ENCODE measurements around the gene ITGA5. TPM values are rescaled to one million over a fixed set of nuclear protein-coding genes. Genes with fewer than 3 reads are reported as not detected.
A peak's percentile ranks its signal among the peaks of the same experiment; 100 is the strongest.

Gene ITGA5
- total RNA-seq, 1 donor = 239 TPM

- H3K4me3 ChIP-seq (ENCODE audit: low read depth, low read length) = no peak overlapping the region
- DNase-seq (ENCODE audit: low read depth) = peak; percentile 23
- TF ChIP-seq, protein P1, sequence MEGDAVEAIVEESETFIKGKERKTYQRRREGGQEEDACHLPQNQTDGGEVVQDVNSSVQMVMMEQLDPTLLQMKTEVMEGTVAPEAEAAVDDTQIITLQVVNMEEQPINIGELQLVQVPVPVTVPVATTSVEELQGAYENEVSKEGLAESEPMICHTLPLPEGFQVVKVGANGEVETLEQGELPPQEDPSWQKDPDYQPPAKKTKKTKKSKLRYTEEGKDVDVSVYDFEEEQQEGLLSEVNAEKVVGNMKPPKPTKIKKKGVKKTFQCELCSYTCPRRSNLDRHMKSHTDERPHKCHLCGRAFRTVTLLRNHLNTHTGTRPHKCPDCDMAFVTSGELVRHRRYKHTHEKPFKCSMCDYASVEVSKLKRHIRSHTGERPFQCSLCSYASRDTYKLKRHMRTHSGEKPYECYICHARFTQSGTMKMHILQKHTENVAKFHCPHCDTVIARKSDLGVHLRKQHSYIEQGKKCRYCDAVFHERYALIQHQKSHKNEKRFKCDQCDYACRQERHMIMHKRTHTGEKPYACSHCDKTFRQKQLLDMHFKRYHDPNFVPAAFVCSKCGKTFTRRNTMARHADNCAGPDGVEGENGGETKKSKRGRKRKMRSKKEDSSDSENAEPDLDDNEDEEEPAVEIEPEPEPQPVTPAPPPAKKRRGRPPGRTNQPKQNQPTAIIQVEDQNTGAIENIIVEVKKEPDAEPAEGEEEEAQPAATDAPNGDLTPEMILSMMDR (IDR thresholded peaks at IDR 0.05; ENCODE audit: insufficient read depth, low read length) = no peak
Measured at GRCh38 chr12:54442099-54442498, 23.0 kb upstream of the ITGA5 start.

DNA sequence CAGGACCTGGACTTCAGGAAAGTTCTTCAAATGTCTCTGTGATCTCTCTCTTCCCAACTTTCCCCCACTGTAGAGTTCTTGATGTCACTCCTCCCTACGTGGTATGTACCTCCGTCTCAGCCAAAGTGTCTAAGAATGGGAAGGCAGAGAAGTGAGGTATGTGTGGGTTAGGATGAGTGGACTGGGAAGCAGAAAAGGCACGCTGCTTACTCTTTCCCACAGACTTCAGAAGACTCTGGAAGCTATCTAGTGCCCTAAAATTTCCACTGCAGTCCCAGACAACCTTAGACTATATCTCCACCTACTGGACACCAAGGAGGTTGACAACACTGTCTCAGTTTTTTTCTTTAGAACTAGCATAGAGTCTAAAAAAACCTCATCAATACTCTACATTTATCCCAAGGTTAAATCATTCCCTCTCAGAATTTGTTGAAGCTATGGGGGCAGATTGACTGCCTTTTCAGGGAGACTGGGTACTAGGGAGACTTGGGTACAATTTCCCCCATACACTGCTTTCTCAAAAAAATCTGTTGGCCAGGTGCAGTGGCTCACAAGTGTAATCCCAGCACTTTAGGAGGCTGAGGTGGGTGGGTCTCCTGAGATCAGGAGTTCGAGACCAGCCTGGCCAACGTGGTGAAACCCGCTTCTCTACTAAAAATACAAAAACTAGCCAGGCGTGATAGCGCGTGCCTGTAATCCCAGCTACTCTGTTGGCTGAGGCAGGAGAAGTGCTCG, 20.6 kb upstream of the ITGA5 start:
- H3K4me3 ChIP-seq (ENCODE audit: low read depth, low read length) = no peak overlapping the region
- peak; percentile 89 for DNase-seq (ENCODE audit: low read depth)
- TF ChIP-seq, protein P1 (IDR thresholded peaks at IDR 0.05; ENCODE audit: insufficient read depth, low read length) = peak; percentile 81

DNA sequence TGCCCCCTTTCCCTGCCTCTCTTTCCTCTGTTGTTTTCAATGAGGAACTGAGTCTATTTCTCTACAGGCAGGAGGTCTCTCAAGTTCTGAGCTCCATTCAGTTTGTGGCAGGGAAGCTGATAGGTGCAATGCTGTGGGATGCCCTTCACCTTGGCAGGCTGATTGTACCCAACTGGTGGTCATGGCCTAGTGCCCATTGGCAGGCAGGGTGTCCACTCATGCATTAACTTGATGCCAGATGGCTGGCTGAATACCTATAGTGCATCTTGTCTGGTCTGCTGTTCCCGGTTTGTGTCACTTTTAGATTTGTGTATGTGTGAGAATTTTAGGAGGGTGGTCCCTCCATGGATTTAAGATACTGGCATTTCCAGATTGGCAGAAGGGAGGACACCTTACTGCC, 20.0 kb upstream of the ITGA5 start:
- TF ChIP-seq, protein P1 (IDR thresholded peaks at IDR 0.05; ENCODE audit: insufficient read depth, low read length) = no peak
- DNase-seq (ENCODE audit: low read depth) = no peak
- H3K4me3 ChIP-seq (ENCODE audit: low read depth, low read length) = no peak overlapping the region

DNA sequence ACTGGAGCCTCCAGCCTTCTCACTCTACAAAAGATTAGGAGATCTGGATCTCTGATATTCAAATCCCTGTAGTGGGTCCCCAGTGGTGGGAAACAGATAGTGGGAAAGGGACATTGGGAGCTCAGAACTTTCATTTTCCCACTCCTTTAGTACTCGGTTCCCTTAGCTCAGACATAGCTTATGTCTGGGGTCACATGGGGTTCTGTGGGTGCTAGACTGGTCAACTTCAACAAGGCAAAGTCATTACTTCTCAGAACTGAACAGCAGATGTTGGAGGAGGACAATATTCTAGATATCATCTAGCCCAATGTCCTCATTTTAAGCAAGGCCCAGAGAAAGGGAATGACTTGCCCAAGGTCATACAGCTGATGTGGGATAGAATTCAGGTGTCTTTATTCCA, 19.5 kb upstream of the ITGA5 start:
- no peak overlapping the region for H3K4me3 ChIP-seq (ENCODE audit: low read depth, low read length)
- no peak for DNase-seq (ENCODE audit: low read depth)
- TF ChIP-seq, protein P1 (IDR thresholded peaks at IDR 0.05; ENCODE audit: insufficient read depth, low read length) = no peak

DNA sequence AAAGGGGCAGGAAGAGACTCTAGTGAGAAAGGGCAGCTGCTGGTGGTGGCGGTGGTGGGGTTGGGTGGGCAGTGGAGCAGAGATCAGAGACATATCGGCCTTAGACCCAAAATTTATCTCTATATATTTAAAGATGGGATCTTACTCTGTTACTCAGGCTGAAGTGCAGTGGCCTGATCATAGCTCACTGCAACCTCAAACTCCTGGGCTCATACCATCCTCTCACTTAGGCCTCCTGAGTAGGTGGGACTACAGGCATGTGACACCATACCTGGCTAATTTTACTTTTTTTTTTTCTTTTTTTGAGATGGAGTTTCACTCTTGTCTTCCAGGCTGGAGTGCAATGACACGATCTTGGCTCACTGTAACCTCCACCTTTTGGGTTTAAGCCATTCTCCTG, 18.6 kb upstream of the ITGA5 start:
- no peak overlapping the region for H3K4me3 ChIP-seq (ENCODE audit: low read depth, low read length)
- no peak for DNase-seq (ENCODE audit: low read depth)
- TF ChIP-seq, protein P1 (IDR thresholded peaks at IDR 0.05; ENCODE audit: insufficient read depth, low read length) = no peak

DNA sequence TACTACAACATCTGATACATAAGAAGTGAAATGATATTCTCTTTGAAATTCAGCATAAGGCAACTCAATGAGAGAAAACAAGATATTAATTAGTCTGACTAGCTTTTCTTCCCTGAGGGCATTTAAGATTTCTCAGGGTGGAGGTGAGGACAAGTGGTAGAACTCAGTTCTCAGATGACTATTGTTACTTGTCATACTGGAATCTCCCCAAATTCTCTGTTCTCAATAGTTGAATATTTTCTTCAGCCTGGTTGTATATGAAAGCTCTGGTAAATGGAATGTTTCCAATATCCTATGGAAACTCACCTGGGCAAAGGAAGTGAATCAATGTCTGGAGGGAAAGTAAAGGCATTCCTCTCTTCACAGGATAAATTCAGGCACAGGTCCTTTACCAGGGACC, 18.2 kb upstream of the ITGA5 start:
- no peak overlapping the region for H3K4me3 ChIP-seq (ENCODE audit: low read depth, low read length)
- no peak for DNase-seq (ENCODE audit: low read depth)
- TF ChIP-seq, protein P1 (IDR thresholded peaks at IDR 0.05; ENCODE audit: insufficient read depth, low read length) = no peak

DNA sequence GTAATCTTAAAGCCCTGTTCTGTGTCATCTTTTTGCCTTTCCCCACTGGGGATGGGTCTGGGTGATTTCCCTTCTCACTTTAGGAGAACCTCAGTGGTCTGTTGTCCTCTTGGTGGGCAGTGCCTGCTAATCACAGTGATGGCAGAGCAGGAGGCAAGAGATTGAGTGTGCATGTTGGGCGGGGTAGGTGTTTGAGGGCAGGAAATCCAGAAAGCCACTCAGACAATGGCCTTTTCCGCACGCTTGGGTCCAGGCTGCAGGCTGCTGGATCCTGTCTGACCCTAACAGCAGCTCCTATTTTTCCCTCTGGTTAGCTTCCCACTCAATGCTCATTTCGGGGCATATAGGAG, 13.7 kb upstream of the ITGA5 start:
- no peak for DNase-seq (ENCODE audit: low read depth)
- TF ChIP-seq, protein P1 (IDR thresholded peaks at IDR 0.05; ENCODE audit: insufficient read depth, low read length) = no peak
- no peak overlapping the region for H3K4me3 ChIP-seq (ENCODE audit: low read depth, low read length)
